Stimulated activated CD4-positive, alpha-beta T cell treated with anti-CD3 and anti-CD28 coated beads, Interleukin-15, amount 100 ng/mL, for 1 hour (primary cell): ENCODE data around the gene ASTL.

Experiments used
- DNase-seq, 2 donors: peaks; one replicate each; pipeline ENCODE4 v3.0.0-alpha.2; 2020; ENCODE audit warnings: low read depth in 1 of 2, low spot score in 1 of 2

The ASTL gene

DNA sequence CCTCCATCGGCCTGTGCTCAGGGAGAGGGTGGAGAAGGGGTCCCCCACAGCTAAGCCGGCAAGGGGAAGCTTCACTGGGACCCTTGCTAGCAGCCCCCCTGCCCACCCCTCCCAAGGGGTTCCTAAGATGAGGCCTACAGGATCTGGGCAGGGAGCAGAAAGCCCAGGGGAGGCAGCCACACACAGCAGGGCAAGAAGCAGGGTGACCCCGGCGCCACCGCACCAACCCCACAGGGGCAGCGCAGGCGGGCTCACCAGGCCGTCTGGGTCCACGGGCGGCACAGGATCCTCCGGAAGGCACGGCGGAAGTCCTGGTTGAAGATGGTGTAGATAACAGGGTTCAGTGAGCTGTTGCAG, 23.8 kb downstream of the ASTL start:
- no peak for DNase-seq

DNA sequence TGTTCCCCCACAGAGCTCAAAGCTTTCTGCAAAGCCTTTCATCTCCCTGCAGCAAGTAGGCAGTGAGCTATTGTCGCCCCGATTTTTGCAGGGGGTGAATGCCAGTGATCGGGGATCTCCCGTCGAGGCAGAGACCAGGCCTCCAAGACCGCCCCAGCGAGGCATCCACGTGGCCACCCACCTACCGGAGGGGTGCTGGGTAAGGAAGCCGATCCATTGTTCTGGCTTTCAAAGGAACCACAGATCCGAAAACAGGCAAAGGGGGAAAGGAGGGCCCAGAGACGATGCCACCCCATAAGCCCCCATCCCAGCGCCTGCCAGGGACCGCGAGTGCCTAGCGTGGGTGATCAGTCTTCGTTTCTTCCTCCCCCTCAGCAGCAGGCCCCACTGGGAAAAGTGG, 24.4 kb downstream of the ASTL start:
- no peak for DNase-seq

DNA sequence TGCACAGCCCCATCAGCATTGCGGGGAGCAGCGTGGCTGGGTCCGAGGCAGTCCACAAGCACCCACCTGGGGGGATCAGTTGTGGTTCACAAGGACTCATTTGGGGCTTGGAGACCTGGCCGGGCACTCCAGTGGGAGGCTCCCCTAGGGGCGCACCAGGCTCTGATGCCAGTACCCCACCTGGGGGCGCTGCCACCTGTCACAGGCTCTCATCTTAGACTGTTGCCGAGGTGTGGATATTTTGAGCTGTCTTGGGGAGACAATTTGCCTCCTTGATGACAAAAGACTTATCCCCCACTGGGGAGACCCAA, 25.0 kb downstream of the ASTL start:
- no peak for DNase-seq

DNA sequence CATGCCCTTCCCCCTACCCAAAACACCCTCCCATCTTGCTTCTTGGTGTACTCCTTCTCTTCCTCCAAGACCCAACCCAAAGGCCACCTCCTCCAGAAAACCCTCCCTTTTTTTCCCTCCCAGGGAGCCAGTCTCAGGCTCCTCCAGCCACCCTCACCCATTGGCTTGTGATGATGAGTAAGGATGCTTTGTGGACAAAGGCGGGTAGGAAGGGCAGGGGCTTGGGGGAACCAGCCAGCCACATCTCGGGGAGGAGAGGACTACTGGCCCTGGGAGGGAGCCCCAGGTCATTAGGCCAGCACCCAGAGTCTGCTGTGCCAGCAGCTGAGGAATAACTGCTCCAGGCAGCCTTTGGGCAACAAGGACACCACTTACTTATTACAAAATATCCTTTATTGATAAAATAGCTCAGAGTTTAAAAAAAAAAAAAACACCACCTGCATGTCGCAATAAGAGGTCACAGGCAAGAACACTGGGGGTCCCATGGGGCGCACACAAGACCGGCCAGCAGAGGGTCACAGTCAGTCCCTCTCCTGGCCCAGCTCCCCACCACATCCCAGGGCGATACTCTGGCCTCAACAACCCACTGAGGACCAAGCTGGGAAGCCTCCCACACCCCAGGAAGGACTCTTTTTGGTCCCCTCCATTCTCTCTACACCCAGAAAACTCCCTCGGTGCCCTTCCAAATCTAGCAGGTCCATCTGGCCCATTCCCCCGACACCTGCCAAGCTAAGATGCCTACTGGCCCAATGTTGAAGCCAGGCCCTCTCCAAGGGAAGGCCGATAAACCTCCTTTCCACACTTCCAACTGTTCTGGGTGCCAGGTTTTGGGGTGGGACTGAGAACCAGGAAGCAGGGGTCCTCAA, 25.6 kb downstream of the ASTL start:
- no peak for DNase-seq

DNA sequence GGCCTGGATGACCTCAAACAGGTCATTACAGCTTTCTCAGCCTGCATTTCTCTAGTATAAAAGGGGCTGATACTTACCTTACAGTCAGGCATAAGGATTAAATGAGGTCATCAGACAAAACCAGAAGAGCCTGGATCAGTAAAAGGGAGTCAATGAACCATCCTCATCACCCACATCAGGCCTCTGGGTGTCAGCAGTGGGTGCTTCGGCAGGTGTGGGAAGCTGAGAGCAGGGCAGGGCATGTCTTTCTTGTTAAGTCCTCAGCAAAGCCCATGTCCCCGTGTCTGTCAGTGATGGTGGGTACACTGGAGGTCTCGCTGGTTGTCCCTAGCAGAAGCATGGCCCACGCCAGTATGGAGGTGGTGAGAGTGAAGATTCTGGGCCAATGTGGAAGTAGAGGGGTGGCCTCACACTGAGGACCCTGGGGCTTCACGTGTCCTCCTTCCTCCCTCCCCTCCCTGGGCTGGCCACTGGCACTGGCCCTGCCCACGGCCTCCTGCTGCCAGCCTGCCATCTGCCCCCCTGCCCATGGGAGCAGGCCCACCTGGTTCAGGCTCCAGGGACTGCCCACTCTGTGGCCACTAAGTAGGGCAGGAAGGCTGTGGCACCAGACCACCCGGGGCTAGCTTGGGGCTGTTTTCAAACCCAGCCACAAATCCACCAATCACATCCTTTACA, 26.3 kb downstream of the ASTL start:
- DNase-seq: no peak

DNA sequence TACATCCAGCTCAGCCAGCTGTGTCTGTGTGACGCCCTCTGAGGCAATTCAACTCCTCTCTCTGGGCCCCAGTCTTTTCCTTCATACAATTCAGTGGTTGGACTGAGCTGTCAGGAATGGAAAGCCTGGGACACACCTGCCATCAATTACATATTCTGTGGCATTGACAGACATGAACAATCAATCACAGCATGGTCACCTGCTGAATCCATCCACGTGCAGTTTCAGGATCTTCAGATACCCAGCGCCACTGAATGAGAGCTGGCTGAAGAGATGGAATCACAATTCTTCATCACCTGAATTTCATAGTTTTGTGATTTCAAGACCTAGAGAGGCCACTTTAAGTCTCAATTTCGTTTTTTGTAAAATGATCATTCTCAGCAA, 27.1 kb downstream of the ASTL start:
- no peak for DNase-seq

DNA sequence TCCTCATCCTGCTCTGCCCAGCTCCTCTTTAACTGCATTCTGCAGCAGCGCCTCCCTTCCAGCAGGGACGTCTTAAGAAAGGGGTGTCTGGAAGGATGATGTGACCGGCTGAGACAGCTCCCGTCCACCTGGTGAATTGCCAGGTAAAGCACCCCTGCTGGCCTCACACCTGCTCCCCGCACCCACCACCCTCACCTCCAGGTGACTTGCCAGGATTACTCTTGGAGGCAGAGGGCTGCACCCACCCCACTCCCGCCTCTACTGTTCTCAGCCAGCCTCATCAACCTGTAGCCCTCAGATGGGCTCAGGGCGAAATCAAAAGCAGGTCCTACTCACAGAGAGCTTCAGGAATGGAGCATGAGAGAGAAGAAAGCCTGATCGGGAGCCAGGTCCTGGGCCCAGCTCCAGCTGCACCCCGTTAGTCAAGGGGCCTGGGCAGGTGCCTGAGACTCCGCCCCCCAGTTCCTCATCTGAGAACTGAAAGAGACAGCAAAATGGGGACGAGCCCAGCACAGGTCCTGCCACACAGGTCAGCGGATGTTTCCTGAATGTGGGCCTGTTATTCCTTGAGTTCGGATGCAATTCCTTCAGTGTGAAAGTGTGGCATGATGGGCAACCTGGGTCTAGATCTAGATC, 27.6 kb downstream of the ASTL start:
- no peak for DNase-seq

DNA sequence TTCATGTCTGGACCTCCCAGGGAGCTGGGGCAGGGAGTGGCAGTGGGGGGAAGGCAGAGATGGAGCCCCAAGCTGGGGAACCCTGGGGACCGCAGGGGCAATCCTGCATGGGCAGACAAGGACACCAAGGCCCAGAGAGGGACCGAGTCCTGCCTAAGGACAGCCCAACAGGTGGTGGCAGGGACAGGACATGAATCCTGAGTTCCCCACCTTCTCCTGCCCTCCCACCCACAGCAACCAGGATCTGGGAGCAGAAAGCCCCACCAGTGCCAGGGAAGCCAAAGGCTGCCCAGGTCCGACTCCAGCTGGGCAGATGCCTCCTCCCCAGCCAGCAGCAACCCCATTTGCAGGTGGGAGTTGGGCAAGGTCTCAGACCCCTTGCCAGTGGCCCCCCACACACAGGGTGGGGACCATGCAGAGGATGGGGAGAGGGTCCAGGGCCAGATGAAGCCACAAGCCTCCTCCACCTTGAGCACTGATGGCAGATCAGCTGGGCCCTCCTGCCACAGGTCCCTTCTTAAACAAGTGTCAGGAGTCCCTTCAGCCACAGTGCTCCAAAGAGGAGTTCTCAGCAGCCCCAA, 28.3 kb downstream of the ASTL start:
- DNase-seq: no peak

DNA sequence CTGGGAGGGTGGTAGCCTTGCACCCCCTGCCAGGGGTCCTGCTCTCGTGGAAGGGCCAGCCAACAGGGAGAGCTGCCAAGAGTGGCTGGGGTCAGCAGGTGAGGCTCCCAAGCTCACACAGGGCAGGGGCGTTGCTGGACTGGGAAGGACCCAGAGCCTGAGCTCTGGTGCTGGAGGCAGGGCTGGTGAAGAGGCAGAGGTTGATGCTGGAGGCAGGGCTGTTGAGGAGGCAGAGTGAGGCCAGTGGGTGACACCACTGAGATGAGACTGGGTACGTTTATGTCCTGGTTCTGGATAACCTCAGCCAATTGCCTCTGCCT, 29.0 kb downstream of the ASTL start:
- DNase-seq: no peak

DNA sequence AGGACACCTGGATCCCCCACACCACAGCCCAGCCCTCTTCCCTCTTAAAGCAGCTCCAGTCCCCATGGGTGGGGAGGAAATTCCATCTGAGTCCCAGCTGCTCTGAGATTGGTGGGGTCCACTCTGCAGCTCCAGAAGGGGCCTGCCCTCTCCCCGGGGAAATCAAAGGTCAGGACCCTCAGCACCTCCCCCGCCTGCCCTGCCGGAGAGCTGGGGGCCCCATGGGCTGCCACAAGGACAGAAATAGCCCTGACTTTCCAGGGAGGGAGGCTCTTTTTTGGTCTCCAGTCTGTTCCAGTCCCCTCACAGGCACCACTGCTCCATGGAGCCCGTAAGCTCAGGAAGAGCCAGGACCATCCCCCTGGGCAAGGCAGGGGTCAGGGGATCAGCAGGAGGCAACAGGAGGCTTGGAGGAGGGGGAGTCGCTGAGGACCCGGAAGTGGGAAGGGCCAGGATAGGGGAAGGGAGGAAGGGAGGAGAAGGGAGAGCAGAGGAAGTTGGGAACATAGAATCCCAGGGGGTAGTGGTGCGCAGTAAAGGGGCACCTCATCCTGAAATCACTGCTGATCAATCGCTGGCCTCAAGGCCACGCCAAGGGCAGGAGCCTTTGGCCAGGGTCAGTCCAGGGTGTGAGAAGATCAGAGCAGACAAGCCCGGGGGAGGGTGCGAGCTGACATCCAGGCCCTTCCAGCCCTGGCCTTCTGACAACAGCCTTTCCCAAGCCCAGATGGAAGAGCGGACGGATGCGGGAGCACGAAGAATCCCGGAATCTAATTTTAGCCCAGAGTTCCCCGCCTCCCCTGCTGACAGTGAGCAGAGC, 29.6 kb downstream of the ASTL start:
- DNase-seq: no peak

DNA sequence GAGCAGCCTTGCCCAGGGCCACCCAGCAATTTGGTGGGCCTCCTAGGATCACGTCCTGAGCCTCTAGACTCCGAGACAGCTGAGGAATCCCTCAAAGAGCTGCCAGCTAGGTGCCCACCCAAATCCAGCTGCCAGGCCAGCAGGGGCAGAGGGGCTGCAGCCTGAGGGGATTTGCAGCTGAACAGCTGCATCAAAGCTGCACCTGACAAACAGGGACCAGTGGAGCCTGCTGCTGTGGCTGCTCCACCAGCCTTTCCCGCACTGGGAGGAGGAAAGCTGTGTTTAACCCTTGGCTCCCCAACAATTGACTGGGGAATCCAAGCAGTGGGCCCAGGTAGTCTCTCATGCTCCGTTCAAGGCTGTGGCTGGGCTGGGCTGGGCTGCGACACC, 30.2 kb downstream of the ASTL start:
- no peak for DNase-seq

DNA sequence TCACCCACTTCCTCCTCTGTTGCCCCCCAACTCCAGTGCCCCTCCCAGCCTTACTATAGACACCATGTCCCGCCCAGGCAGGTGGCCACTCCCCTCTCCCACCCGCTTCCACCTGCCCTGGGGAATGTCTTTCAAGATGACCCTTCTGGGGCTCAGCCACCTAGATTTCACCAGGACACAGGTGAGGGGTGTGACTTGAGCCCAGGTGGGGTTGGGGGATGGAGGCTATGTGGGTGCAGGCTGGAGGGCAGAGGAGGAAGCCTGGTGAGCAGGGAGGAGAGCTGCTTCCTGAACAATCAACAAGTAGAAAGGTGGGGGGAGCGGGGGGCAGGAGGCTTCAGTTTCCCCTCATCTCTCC, 30.6 kb downstream of the ASTL start:
- DNase-seq: no peak

DNA sequence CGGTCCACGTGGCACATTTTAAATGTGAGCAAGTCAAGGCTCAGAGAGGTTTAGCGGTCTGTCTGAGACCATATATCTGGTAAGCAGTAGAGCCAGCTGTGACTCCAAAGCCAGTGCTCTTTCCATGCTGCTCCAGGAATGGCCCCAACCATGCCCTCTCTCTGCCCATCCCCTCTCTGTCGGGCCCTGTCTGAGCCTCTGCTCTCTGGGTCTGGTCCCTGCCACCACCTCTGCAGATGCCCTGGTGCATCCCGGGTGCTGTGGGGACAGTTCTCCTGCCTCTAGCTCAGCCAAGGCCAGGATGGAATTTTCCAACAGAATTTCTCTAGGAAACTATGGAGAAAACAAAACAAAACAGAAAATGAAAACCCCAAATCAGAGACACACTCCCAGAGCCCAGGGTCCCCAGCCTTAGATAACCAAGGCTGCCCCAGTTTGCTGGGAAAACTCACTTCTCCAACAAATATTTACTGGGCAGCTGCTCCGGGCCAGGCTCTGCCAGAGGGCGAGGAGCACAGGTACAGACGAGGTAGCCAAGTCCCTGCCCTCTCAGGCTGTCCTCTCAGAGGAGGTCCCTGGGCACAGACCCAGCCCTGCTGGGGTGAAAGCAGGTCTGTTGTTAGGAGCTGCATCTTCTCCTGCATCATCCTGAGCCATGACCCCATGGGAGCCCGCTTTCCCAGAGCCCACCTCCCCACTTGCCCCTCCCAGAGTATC, 31.2 kb downstream of the ASTL start:
- no peak for DNase-seq

DNA sequence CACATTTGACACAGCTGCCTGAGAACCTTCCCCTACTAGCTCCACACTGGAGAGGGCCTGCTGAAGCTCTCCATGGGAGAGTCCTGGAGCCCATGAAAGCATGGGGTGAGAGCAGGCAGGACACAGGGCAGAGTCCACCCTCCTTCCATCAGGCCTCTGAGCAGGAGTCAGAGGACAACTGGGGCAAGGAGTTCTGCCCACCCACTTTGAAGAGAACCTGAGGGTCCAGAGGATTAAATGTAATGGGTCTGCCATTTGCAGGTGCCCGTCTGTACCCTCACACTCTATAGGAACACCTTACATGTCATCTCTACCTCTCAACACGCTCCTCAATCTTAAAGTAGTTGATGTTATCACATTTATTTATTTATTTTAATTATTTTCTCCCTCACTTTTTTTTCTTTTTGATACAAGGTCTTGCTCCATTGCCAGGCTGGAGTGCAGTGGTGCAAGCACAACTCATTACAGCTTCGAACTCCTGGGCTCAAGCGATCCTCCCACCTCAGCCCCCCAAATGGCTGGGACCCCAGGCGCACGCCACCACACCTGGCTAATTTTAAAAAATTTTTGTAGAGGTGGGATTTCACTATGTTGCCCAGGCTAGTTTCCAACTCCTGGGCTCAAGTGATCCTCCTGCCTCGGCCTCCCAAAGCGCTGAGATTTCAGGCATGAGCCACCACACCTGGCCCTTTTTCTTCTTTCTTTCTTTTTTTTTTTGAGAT, 32.1 kb downstream of the ASTL start:
- DNase-seq: no peak

DNA sequence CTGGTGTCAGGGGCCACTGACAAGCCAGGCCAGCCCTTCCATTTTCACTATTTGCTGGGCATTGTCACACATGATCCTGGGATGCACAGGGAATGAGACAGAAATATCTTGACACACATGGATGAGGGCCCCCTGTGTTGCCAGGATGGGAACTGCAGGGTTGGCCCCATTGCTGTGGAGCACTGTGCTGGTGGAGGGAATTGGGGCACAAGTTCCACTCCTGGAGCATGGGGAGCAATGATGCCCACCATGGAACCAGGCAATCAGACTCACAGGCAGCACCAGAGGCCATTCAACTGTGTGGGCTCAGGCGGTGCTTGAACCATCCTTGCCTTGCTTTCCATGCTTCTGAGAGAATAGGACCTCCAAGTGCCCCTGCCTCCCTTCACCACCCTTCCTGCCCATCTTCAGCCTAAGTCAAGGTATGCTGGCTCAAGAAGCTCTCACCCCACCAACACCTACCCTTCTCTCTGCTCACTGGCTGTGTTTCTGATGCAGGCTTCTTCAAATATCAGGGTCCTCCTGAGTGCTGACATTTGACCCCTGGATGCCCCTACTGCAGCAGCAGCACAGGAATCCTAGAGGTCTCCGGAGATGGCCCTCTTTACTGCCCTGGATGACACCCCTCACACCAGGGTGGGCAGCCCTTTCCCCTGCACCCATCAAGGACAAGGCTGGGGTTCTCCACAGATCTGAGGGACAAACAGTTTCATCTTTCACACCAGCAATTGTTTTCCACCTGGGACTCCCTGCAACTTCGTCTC, 33.0 kb downstream of the ASTL start:
- DNase-seq: no peak

DNA sequence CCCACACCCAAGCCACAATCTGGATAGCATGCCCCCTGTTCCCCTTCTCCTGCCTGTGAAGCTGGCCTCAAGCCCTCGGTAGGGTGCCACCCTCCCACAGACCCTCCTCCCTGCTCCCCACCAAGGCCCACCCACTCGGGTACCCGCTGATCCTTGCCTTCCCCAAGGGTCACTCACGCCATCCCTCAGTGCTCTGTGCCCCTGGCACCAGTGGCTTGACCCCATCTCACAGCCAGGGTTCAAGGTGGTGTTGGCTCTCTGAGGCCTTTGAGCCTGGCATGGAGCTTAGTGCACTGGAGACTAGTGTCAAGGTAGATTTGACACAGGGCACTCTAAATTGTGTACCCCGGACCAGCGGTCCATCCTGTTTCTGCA, 33.8 kb downstream of the ASTL start:
- no peak for DNase-seq

DNA sequence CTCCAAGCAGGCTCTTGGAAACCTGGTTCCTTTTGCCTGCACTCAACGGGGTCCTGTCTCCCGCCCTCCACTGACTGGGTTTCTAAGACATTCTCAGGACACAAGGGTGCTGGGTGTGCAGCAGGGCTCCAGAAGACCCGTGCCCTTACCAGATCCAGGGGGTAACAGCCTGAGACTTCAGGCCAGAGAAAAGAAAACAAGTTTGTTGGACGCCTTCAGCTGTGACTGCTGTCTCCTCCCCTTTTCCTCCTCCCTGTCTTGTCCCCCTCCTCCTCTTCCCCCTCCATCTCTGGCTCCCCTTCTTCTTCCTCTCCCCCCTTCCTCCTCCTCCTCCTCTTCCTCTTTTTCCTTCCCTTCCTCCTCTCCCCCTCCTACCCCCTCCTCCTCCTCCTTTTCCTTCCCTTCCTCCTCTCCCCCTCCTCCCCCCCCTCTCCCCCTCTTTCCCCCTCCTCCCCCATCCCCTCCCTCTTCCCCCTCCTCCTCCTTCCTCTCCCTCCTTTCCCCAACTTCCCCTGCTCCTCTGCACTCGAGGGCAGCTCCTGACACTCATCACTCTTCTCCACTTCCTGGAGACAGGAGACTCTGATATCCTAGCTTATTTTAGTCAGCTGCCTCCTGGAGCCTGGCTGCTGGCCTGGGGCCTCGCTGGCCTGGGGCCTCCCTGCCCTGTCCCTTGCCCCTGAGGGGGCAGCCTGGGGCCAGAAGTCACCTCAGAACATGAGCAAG, 34.4 kb downstream of the ASTL start:
- DNase-seq: no peak

DNA sequence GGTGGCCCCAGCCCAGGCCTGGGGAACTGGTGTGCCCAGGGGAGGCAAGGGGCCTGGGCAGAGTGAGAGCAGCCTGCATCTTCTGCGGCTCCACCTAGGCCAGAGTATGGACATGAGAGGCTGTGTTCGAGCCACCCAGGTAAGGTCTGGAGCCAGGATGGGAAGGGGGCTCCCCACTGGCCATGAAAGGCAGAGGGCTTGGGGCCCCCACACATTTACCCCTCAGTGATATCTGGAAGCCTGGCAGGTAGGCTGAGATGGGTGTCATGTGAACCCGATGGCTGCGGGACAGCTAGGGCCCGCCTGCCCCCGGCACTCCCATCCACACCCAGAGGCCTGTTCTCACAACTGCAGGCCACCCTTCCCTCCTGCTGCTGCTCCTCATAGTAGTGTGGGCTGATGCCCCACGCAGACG, 35.1 kb downstream of the ASTL start:
- DNase-seq: no peak

DNA sequence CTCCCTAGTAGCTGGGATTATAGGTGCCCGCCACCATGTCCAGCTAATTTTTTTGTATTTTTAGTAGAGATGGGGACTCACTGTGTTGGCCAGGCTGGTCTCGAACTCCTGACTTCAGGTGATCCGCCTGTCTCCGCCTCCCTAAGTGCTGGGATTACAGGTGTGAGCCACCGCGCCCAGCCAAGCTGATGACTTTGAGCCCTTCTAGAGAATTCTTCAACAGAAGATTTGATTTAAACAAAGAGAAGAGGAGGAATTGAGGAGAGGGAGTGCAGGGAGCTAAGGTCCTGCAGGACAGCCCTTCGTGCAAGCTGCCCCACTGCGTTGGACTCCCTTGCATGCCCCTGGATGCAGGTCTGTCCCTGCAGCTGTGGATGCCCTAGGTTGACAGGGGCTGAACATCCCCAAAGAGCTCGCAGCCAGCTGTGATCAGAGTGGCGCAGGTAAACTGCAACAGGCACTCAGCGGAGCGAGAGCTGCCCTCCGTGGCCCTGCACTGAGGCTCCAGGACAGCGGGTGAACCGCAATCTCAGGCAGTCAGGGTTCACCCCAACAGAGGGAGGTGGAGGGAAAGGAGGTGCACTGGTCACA, 35.6 kb downstream of the ASTL start:
- DNase-seq: no peak
